HCT116 (cell line): Measurements from ENCODE around the gene PML. TPM values are rescaled to one million over a fixed set of nuclear protein-coding genes. Genes with fewer than 3 reads are reported as not detected.

Source experiments
- ATAC-seq: fragments of 200-7000 bp; cut with Tn5 transposase; 2 replicates; pipeline ENCODE4 v1.9.1; 2020; ENCODE audit warnings: mild to moderate bottlenecking, moderate library complexity
- BruUV-seq: library from RNA; stranded (reverse); fragments of 400-500 nt; replicated peaks from 2 replicates; lab custom pipeline; 2021; lab: Mats Ljungman, UMichigan
- CTCF ChIA-PET: fragments of 300-600 bp; sonication (Branson Sonifier 250); formaldehyde crosslinking; loops from one replicate; lab custom pipeline; 2021; ENCODE audit warnings: antibody characterized with exemption; lab: Charles Lee
- POLR2A ChIA-PET: fragments of 300-600, 350-600 bp; sonication (Branson Sonifier 250); formaldehyde crosslinking; loops from one replicate; lab custom pipeline; 2021; ENCODE audit warnings: antibody characterized with exemption; lab: Charles Lee
- RAD21 ChIA-PET, 2 experiments: fragments of 300-600 bp; sonication (Branson Sonifier 250); formaldehyde crosslinking; loops; one replicate each; lab custom pipeline; 2023; ENCODE audit warnings: low total read pairs in 2 of 2; ENCODE audit not compliant: uncharacterized antibody in 2 of 2, unreplicated experiment in 2 of 2, low non-redundant PET in 1 of 2; lab: Charles Lee
- DNase-seq: peaks from one replicate; pipeline ENCODE4 v3.0.0-alpha.2; 2010; ENCODE audit warnings: low read depth, low spot score
- H2AFZ ChIP-seq: fragments of 200-600 bp; shearing (Covaris generic), sonication (generic); 2 replicates; pipeline ENCODE4 v1.6.1; 2017; ENCODE audit warnings: low read depth, mixed run types, mixed read lengths, antibody characterized with exemption, low read length; ENCODE audit not compliant: poor library complexity, severe bottlenecking
- H3K27ac ChIP-seq: 2 replicates; pipeline ENCODE4 v1.5.1; 2012; ENCODE audit warnings: low read depth, low read length
- H3K27me3 ChIP-seq: fragments of 200-600 bp; sonication (generic); 2 replicates; pipeline ENCODE4 v1.6.1; 2016; ENCODE audit warnings: mixed run types, low read length, mixed read lengths; ENCODE audit not compliant: insufficient read depth
- H3K36me3 ChIP-seq, 2 experiments: fragments of 200-500 bp in 1 of 2; fragments of 200-600 bp in 1 of 2; sonication (Bioruptor generic) in 1 of 2; sonication (generic) in 1 of 2; 2 replicates each; pipeline versions ENCODE4 v1.5.1 to v1.6.1; 2014 to 2016; ENCODE audit warnings: low read length in 2 of 2, inconsistent platforms in 1 of 2, mixed read lengths in 1 of 2, mixed run types in 1 of 2; ENCODE audit not compliant: insufficient read depth in 2 of 2, control insufficient read depth in 1 of 2
- H3K4me1 ChIP-seq, 2 experiments: fragments of 200-600 bp in 1 of 2; sonication (generic) in 1 of 2; 2 replicates each; pipeline versions ENCODE4 v1.5.1 to v1.6.1; 2012 to 2017; ENCODE audit warnings: low read length in 2 of 2, inconsistent platforms in 1 of 2, mild to moderate bottlenecking in 1 of 2, mixed read lengths in 1 of 2, mixed run types in 1 of 2, moderate library complexity in 1 of 2; ENCODE audit not compliant: insufficient read depth in 2 of 2, control insufficient read depth in 1 of 2
- H3K4me2 ChIP-seq: fragments of 200-600 bp; sonication (generic); 2 replicates; pipeline ENCODE4 v1.6.1; 2017; ENCODE audit warnings: mixed run types, low read length, mixed read lengths
- H3K4me3 ChIP-seq, 2 experiments: fragments of 200-600 bp in 1 of 2; sonication (generic) in 1 of 2; replicated peaks in 1 of 2; 2 replicates each; pipeline ENCODE4 v1.5.1; 2011 to 2016; ENCODE audit warnings: low read length in 2 of 2, control low read depth in 1 of 2, low read depth in 1 of 2, mild to moderate bottlenecking in 1 of 2, mixed read lengths in 1 of 2, mixed run types in 1 of 2
- H3K79me2 ChIP-seq: fragments of 200-600 bp; sonication (generic); 2 replicates; pipeline ENCODE4 v1.6.1; 2017; ENCODE audit warnings: mild to moderate bottlenecking, mixed run types, low read length, moderate library complexity, mixed read lengths; ENCODE audit not compliant: insufficient read depth
- H3K9ac ChIP-seq: fragments of 200-600 bp; sonication (generic); 2 replicates; pipeline ENCODE4 v1.6.1; 2016; ENCODE audit warnings: low read length, mixed read lengths
- H3K9me2 ChIP-seq: fragments of 200-600 bp; sonication (generic), shearing (Covaris generic); 2 replicates; pipeline ENCODE4 v1.6.1; 2017; ENCODE audit warnings: mixed run types, mild to moderate bottlenecking, moderate library complexity; ENCODE audit not compliant: insufficient read depth
- H3K9me3 ChIP-seq, 2 experiments: fragments of 200-500 bp in 1 of 2; fragments of 200-600 bp in 1 of 2; sonication (Bioruptor generic) in 1 of 2; sonication (generic) in 1 of 2; 2 replicates each; pipeline ENCODE4 v1.6.1; 2014 to 2017; ENCODE audit warnings: low read length in 2 of 2, mixed read lengths in 2 of 2, inconsistent platforms in 1 of 2, low read depth in 1 of 2, mild to moderate bottlenecking in 1 of 2, mixed run types in 1 of 2, moderate library complexity in 1 of 2; ENCODE audit not compliant: control insufficient read depth in 1 of 2, insufficient read depth in 1 of 2
- H4K20me1 ChIP-seq: fragments of 200-600 bp; sonication (generic), shearing (Covaris generic); 2 replicates; pipeline ENCODE4 v1.6.1; 2017; ENCODE audit warnings: mixed run types, mild to moderate bottlenecking, moderate library complexity; ENCODE audit not compliant: insufficient read depth
- CBX3 ChIP-seq: IDR thresholded peaks from 2 replicates; pipeline ENCODE4 v1.6.1; 2012; ENCODE audit warnings: low read depth
- EGR1 ChIP-seq: IDR thresholded peaks from 2 replicates; pipeline ENCODE4 v1.6.1; 2012; ENCODE audit warnings: low read depth
- EZH2phosphoT487 ChIP-seq: fragments of 200-600 bp; IDR thresholded peaks from 2 replicates; pipeline ENCODE4 v1.6.1; 2018; ENCODE audit warnings: antibody characterized with exemption, borderline replicate concordance
- FOSL1 ChIP-seq: IDR thresholded peaks from 2 replicates; pipeline ENCODE4 v1.6.1; 2012; ENCODE audit warnings: low read depth
- POLR2A ChIP-seq: IDR thresholded peaks from 2 replicates; pipeline ENCODE4 v1.7.0; 2011; ENCODE audit warnings: borderline replicate concordance; ENCODE audit not compliant: insufficient read depth, insufficient read length; ENCODE audit errors: extremely low read depth
- RAD21 ChIP-seq: IDR thresholded peaks from 2 replicates; pipeline ENCODE4 v1.6.1; 2012; ENCODE audit warnings: low read depth, mild to moderate bottlenecking
- SP1 ChIP-seq: IDR thresholded peaks from 2 replicates; pipeline ENCODE4 v1.6.1; 2012; ENCODE audit warnings: low read depth
- TCF7L2 ChIP-seq: IDR thresholded peaks from 2 replicates; pipeline ENCODE4 v1.7.0; 2011; ENCODE audit warnings: borderline replicate concordance, inconsistent platforms; ENCODE audit not compliant: insufficient read depth, insufficient read length; ENCODE audit errors: extremely low read depth
- ZFX ChIP-seq: fragments of 450-650 bp; IDR thresholded peaks from 2 replicates; pipeline ENCODE4 v1.6.1; 2017
- ZNF274 ChIP-seq: fragments of 200-500 bp; sonication (Bioruptor generic); IDR thresholded peaks from 2 replicates; pipeline ENCODE4 v1.6.1; 2014; ENCODE audit warnings: mild to moderate bottlenecking, low read depth, low read length, inconsistent platforms
- intact Hi-C: fragments of 100-400 bp; cut with micrococcal nuclease; formaldehyde crosslinking; loops from 2 replicates; pipeline ENCODE4 v1.10.0; 2022
- total RNA-seq: library from RNA; stranded (reverse); gene quantifications from one replicate; pipeline ENCODE4 v1.2.1, GENCODE V29; 2021; ENCODE audit not compliant: unreplicated experiment
- TF ChIP-seq, protein P1 (sequence below): IDR thresholded peaks from 2 replicates; pipeline ENCODE4 v1.6.1; 2012; ENCODE audit warnings: low read depth
- TF ChIP-seq, protein P2 (sequence below): IDR thresholded peaks from 2 replicates; pipeline ENCODE4 v1.6.1; 2011; ENCODE audit warnings: mild to moderate bottlenecking, low read length, moderate library complexity; ENCODE audit not compliant: insufficient replicate concordance; ENCODE audit errors: extremely low read depth
- TF ChIP-seq, protein P3 (sequence below): IDR thresholded peaks from 2 replicates; pipeline ENCODE4 v1.6.1; 2012
- TF ChIP-seq, protein P4 (sequence below): IDR thresholded peaks from 2 replicates; pipeline ENCODE4 v1.6.1; 2012

The PML gene
- total RNA-seq, 1 experiment from 2014 or later = 28.1 TPM

DNA sequence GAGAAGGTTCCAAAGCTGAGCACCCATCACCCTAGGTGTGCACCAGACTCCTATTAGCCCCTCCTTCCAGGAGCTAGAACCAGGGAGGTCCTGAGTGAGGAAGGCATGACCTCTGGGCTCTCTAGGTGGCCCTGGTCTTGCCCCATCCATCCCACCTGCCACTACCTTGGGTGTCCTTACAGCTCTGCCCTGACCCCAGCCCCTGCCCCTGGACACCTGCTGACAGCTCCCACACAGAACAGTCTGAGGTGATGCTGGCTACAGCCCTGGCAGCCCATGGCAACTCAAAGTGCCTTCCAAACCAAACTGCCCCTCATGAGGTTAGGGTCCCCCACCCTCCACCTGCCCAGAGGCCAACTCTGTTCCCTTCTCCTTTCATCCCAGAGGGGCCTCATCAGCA lies 50.7 kb downstream of the PML start:
- no peak overlapping the region for H2AFZ ChIP-seq
- H3K4me2 ChIP-seq = no peak overlapping the region
- H3K9me2 ChIP-seq = no peaks in the 10 kb centered on the region
- H3K9me3 ChIP-seq = no peaks in the 10 kb centered on the region
- CTCF ChIA-PET = interaction anchor here (1.2 to 1.6 kb wide), 2 partner anchors 8 to 277 kb away, joined by 4 to 6 read pairs; no protein-coding TSS in a partner anchor
- RAD21 ChIA-PET = no interaction called here
- no peaks in the 10 kb centered on the region for H4K20me1 ChIP-seq
- intact Hi-C loops = no loop called here
- no peaks in the 10 kb centered on the region for H3K36me3 ChIP-seq
- no peaks in the 10 kb centered on the region for H3K27me3 ChIP-seq
- no peaks in the 10 kb centered on the region for H3K79me2 ChIP-seq
- TF ChIP-seq, protein P1, sequence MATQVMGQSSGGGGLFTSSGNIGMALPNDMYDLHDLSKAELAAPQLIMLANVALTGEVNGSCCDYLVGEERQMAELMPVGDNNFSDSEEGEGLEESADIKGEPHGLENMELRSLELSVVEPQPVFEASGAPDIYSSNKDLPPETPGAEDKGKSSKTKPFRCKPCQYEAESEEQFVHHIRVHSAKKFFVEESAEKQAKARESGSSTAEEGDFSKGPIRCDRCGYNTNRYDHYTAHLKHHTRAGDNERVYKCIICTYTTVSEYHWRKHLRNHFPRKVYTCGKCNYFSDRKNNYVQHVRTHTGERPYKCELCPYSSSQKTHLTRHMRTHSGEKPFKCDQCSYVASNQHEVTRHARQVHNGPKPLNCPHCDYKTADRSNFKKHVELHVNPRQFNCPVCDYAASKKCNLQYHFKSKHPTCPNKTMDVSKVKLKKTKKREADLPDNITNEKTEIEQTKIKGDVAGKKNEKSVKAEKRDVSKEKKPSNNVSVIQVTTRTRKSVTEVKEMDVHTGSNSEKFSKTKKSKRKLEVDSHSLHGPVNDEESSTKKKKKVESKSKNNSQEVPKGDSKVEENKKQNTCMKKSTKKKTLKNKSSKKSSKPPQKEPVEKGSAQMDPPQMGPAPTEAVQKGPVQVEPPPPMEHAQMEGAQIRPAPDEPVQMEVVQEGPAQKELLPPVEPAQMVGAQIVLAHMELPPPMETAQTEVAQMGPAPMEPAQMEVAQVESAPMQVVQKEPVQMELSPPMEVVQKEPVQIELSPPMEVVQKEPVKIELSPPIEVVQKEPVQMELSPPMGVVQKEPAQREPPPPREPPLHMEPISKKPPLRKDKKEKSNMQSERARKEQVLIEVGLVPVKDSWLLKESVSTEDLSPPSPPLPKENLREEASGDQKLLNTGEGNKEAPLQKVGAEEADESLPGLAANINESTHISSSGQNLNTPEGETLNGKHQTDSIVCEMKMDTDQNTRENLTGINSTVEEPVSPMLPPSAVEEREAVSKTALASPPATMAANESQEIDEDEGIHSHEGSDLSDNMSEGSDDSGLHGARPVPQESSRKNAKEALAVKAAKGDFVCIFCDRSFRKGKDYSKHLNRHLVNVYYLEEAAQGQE = no peak
- no peak for TF ChIP-seq EGR1
- TF ChIP-seq, protein P2, sequence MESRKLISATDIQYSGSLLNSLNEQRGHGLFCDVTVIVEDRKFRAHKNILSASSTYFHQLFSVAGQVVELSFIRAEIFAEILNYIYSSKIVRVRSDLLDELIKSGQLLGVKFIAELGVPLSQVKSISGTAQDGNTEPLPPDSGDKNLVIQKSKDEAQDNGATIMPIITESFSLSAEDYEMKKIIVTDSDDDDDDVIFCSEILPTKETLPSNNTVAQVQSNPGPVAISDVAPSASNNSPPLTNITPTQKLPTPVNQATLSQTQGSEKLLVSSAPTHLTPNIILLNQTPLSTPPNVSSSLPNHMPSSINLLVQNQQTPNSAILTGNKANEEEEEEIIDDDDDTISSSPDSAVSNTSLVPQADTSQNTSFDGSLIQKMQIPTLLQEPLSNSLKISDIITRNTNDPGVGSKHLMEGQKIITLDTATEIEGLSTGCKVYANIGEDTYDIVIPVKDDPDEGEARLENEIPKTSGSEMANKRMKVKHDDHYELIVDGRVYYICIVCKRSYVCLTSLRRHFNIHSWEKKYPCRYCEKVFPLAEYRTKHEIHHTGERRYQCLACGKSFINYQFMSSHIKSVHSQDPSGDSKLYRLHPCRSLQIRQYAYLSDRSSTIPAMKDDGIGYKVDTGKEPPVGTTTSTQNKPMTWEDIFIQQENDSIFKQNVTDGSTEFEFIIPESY = no peak
- TF ChIP-seq SP1 = no peak
- TF ChIP-seq ZFX = no peak
- TF ChIP-seq CBX3 = no peak
- no peak for TF ChIP-seq POLR2A
- TF ChIP-seq RAD21 = no peak
- TF ChIP-seq ZNF274 = no peak
- TF ChIP-seq, protein P3, sequence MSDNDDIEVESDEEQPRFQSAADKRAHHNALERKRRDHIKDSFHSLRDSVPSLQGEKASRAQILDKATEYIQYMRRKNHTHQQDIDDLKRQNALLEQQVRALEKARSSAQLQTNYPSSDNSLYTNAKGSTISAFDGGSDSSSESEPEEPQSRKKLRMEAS = no peak
- no peak for TF ChIP-seq FOSL1
- no peak for TF ChIP-seq TCF7L2
- TF ChIP-seq, protein P4, sequence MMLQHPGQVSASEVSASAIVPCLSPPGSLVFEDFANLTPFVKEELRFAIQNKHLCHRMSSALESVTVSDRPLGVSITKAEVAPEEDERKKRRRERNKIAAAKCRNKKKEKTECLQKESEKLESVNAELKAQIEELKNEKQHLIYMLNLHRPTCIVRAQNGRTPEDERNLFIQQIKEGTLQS = no peak
- TF ChIP-seq EZH2phosphoT487 = no peak
- H3K9ac ChIP-seq = no peak overlapping the region
- POLR2A ChIA-PET = no interaction called here
- peaks cover 7 to 18% of the 10 kb centered on the region in 2 experiments for H3K4me1 ChIP-seq
- DNase-seq = no peak
- H3K4me3 ChIP-seq = no peak overlapping the region
- ATAC-seq = no peak
- no TSS peak for BruUV-seq
- no peak overlapping the region for H3K27ac ChIP-seq
